ENCODE data around the gene DLGAP1.

The DLGAP1 gene

GRCh38 chr18:3815991-3816390 is 639.1 kb downstream of the DLGAP1 start:
- Histone ChIP-seq H3K9me3 (ENCODE audit: insufficient read depth, low read length) (no peaks in the 10 kb centered on the region), H3K9me2 (replicated peaks; ENCODE audit: insufficient read depth, low read length) (no peaks in the 10 kb centered on the region), H3K9ac (ENCODE audit: low read length) (no peak overlapping the region), H3K4me3 (ENCODE audit: insufficient read depth, low read length, poor library complexity, severe bottlenecking) (no peak overlapping the region), H3F3A (ENCODE audit: insufficient read depth) (no peaks in the 10 kb centered on the region), H3K4me2 (ENCODE audit: low read depth, low read length, poor library complexity, severe bottlenecking) (no peak overlapping the region), H3K27me3 (ENCODE audit: low read length) (no peaks in the 10 kb centered on the region), H3K27ac (ENCODE audit: low read depth, low read length) (no peak overlapping the region), H4K20me1 (ENCODE audit: low read depth, low read length) (no peaks in the 10 kb centered on the region), H3K79me2 (ENCODE audit: insufficient read depth, low read length) (no peaks in the 10 kb centered on the region), H3K36me3 (ENCODE audit: low read length) (no peaks in the 10 kb centered on the region), H2AFZ (ENCODE audit: low read depth, low read length, severe bottlenecking) (no peak overlapping the region)
- TF ChIP-seq EZH2phosphoT487 (conservative IDR thresholded peaks at IDR 0.05; ENCODE audit: low read length) (no peak), CTCF (IDR thresholded peaks at IDR 0.05; ENCODE audit: insufficient read depth, low read length, poor library complexity, severe bottlenecking) (no peak)

GRCh38 chr18:3814816-3815215 is 640.3 kb downstream of the DLGAP1 start:
- H3K27me3 ChIP-seq (ENCODE audit: low read length): no peaks in the 10 kb centered on the region
- no peaks in the 10 kb centered on the region for H3K9me2 ChIP-seq (replicated peaks; ENCODE audit: insufficient read depth, low read length)
- H2AFZ ChIP-seq (ENCODE audit: low read depth, low read length, severe bottlenecking): no peak overlapping the region
- no peaks in the 10 kb centered on the region for H3F3A ChIP-seq (ENCODE audit: insufficient read depth)
- H3K27ac ChIP-seq (ENCODE audit: low read depth, low read length): no peak overlapping the region
- H3K9me3 ChIP-seq (ENCODE audit: insufficient read depth, low read length): no peaks in the 10 kb centered on the region
- H3K9ac ChIP-seq (ENCODE audit: low read length): no peak overlapping the region
- H3K4me3 ChIP-seq (ENCODE audit: insufficient read depth, low read length, poor library complexity, severe bottlenecking): no peak overlapping the region
- TF ChIP-seq EZH2phosphoT487 (conservative IDR thresholded peaks at IDR 0.05; ENCODE audit: low read length): no peak
- no peak for TF ChIP-seq CTCF (IDR thresholded peaks at IDR 0.05; ENCODE audit: insufficient read depth, low read length, poor library complexity, severe bottlenecking)
- H3K79me2 ChIP-seq (ENCODE audit: insufficient read depth, low read length): no peaks in the 10 kb centered on the region
- no peaks in the 10 kb centered on the region for H3K36me3 ChIP-seq (ENCODE audit: low read length)
- H4K20me1 ChIP-seq (ENCODE audit: low read depth, low read length): no peaks in the 10 kb centered on the region
- no peak overlapping the region for H3K4me2 ChIP-seq (ENCODE audit: low read depth, low read length, poor library complexity, severe bottlenecking)

- Histone ChIP-seq H2AFZ (ENCODE audit: low read depth, low read length, severe bottlenecking) (no peak overlapping the region), H3K79me2 (ENCODE audit: insufficient read depth, low read length) (no peaks in the 10 kb centered on the region), H3K27ac (ENCODE audit: low read depth, low read length) (no peak overlapping the region), H3K4me3 (ENCODE audit: insufficient read depth, low read length, poor library complexity, severe bottlenecking) (no peak overlapping the region), H3K9me3 (ENCODE audit: insufficient read depth, low read length) (no peaks in the 10 kb centered on the region), H4K20me1 (ENCODE audit: low read depth, low read length) (no peaks in the 10 kb centered on the region), H3K4me2 (ENCODE audit: low read depth, low read length, poor library complexity, severe bottlenecking) (no peak overlapping the region), H3F3A (ENCODE audit: insufficient read depth) (no peaks in the 10 kb centered on the region), H3K36me3 (ENCODE audit: low read length) (no peaks in the 10 kb centered on the region), H3K9me2 (replicated peaks; ENCODE audit: insufficient read depth, low read length) (no peaks in the 10 kb centered on the region), H3K27me3 (ENCODE audit: low read length) (no peaks in the 10 kb centered on the region), H3K9ac (ENCODE audit: low read length) (no peak overlapping the region)
- TF ChIP-seq CTCF (IDR thresholded peaks at IDR 0.05; ENCODE audit: insufficient read depth, low read length, poor library complexity, severe bottlenecking) (no peak), EZH2phosphoT487 (conservative IDR thresholded peaks at IDR 0.05; ENCODE audit: low read length) (no peak)
Measured at GRCh38 chr18:3810296-3810695, 644.8 kb downstream of the DLGAP1 start.
